Umbilical cord (tissue), 2 donors: ENCODE results near the gene KDM3B. TPM values are rescaled to one million over a fixed set of nuclear protein-coding genes. Genes with fewer than 3 reads are reported as not detected.

ENCODE experiments used
- DNase-seq: peaks from one replicate; pipeline ENCODE4 v3.0.0-alpha.2; 2015; ENCODE audit warnings: low spot score
- total RNA-seq: library from RNA; depleted of rRNA; stranded (reverse); fragments of >200 nt; gene quantifications from one replicate; pipeline ENCODE4 v1.2.3, GENCODE V29; 2014; ENCODE audit warnings: low replicate concordance; ENCODE audit not compliant: insufficient read depth

The KDM3B gene
- total RNA-seq, 1 donor from 2014 or later = 48.2 TPM

DNA sequence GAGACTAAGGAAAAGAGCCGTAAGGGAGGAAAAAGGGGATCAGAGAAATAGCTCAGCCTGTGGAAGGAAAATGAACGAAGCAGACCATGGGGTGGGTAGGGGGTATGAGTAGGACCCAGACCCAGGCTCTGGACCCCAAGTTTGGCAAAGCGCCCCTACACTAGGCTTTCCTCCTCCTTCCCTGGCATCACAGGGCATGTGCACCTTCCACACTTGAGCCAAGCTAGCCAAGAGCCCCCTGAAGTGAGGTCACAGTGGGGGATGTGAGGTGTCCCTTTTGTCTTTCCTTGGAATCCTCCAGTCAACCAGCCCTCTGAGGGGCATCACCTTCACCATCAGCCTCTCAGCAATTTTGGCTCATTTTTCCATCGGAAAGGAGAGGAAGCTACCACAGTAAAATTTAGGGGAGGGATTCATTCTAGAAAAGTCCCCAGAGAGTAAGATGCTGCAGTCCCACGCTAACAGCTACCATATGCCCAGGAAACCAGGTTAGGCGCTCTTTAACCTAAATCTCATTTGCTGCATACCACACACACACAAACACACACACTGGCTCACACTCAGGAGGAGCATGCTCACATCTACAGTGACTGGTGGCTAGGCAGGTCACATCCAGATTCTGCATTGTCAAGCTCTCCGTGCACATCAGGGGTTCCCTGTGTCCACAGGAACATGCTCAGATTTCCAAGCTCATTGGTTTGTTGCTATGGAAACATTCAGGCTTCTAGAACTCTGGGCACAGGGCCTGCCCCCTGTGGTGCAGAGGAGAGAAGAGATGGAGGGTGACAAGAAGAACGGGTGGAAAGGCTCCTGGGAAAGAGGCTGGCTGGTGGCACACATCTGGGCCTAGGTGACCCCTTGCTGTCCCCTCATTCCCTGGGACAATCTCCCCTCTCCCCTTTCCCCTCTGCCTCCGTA, 96.3 kb downstream of the KDM3B start:
- DNase-seq = no peak

GRCh38 chr5:138449501-138450239, 97.2 kb downstream of the KDM3B start:
- peak; percentile 82 for DNase-seq

GRCh38 chr5:138450971-138451370, 98.5 kb downstream of the KDM3B start:
- DNase-seq = no peak

GRCh38 chr5:138452720-138453119, 100.2 kb downstream of the KDM3B start:
- no peak for DNase-seq

- no peak for DNase-seq
Observed at GRCh38 chr5:138453590-138453989, 101.1 kb downstream of the KDM3B start.

DNA sequence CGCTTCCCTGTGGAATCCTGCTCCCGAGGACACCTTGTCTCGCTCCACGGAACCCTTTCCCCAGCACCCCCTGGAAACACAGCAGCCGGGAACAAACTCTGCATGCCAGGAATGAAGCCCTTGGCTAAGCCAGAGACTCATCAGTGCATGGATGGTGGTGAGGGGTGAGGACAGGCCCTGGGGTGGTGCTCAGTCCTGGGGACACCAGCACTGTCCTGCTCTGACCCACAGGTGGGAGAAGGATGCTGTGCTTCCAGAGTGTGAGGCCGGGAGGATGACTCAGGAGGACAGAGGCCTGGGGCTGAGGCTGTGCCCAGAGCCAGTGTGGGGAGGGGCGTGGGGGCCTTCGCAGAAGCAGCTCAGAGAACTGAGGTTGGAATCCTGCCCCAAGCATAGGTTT, 101.6 kb downstream of the KDM3B start:
- DNase-seq = no peak

DNA sequence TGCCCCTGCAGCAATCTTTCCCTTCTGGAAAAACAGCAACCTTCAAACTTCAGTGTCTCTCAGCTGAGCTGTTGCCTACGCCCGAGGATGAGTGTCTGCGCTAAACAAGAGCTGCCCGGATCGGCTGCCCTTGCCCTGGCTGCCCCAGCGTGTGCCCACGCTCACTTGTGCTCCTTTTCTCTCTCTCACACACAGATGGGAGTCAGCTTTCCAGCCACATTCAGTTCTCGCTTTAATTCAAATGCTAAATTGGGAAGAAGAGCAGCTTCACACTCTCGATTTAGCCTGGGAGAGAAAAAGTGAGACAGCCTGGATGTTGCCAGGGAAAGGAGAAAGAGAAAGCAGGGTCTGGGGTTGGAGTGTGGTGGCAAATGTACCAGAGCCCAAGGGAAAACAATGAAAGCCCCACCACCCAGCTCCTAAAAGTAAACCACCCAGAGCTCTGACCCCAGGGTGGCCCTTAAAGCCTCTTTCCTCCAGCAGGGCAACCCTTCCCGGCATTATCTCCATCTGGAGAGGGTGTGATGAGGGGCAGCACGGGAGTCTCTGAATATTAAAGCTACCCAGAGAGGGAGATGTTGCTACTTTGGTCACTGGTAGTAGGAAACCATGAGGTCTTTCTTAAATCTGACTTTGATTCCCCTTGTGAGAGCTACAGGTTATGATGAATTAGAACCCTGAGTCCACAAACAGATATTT, 102.9 kb downstream of the KDM3B start:
- no peak for DNase-seq

- DNase-seq = no peak
Observed at GRCh38 chr5:138457531-138458275, 105.2 kb downstream of the KDM3B start.

DNA sequence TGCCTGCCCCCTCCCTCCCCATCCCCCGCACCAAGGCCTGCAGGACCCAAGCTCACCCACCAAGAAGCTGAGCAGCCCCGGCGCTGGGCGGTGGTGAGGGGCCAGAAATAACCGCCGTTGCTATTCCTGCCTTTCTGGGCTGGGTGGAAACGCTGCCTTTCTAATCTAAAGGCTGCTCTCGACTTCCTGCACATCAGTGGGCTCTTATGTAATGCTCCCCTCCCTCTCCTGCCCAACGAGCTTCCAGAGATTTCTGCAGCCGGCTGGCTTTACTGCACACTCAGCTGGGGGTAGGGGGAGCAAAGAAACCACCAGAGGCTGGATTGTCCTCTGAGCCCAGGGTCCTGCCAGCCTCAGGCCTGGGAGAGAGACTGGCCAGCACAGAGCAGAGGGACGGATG, 105.9 kb downstream of the KDM3B start:
- peak; percentile 68 for DNase-seq

DNA sequence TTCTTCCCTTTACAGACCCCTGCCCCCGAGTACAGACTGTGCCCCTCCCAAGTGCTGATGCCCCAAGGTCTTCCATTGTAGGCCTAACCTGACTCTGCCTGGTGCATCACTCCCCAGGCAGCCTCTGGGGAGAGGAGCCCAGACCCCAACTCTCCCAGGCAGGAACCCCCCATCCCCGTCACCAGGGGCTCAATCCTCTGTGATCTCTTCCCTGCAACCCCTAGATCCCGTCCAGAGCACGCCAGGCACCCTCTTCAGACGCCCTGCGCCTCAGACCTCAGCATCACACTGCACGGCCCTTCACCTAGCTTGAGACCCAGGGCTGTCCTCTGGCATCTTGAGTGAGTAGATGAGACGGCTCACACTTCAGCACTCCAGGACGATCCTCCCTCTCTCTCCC, 106.4 kb downstream of the KDM3B start:
- no peak for DNase-seq

DNA sequence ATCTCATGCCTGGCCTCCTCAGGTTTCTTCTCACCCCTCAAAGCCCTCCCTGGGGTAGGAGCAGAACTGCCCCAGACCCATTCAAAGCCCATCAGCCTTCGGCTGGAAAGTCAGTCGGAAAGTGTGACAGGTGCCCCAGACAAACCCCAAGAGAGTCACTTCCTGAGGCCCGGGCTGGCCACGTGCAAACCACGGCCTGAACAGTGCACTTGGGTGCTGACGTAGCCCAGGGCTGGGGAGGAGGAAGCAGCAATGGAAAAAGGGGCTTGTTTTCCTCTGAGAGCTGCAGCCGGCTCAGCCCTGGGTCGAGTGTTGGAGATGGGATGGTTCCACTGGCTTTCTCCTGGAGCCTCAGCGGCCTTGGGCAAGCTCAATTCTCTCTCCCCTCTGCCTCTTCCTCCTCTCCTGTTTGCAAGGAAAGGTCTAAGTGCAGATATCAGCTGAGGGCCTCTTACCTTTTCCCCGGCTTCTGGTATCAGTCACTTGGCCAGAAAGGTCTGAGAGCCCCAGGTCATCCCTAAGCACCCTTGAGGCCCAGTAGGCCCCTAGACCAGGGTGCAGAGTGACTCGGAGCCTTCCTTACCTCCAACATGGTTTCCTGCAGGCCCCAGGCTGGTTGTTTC, 106.9 kb downstream of the KDM3B start:
- DNase-seq = no peak

GRCh38 chr5:138460032-138460693, 107.7 kb downstream of the KDM3B start:
- no peak for DNase-seq

DNA sequence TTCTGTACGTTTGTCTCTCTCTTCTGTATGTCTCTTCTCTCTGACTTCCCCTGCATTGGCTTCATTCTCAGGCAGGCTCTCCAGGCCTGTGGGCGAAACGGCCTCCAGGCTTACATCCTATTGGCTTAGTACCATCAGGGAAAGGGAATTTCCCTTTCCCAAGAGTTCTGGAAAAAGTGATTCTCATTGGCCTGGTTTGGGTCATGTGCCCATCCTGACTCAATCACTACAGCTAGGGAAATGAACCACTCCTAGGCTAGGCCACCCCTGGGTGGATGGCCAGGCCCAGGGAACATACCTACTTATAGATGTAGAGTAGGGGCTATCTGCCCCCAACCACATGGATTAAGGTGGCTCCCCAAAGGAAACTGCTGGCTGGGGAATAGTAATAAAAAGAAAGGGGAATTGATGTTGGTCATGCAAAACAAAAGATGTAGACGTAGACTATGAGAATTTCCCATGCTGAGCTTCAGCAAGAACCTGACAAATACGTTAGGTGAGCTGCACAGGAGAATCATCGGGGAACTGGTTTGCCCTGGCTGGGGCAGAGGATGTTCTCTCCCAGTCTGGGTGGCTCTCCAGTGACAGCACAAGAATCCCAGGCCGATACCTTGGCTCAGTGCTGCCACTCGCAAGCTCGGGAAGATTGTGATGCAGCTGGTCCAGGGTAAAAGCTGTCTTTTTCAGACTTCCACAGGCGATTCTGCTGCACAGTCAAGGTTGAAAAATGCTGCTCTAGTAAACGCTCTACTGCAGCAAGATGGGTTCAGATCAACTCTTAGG, 109.0 kb downstream of the KDM3B start:
- DNase-seq = peak; percentile 72

DNA sequence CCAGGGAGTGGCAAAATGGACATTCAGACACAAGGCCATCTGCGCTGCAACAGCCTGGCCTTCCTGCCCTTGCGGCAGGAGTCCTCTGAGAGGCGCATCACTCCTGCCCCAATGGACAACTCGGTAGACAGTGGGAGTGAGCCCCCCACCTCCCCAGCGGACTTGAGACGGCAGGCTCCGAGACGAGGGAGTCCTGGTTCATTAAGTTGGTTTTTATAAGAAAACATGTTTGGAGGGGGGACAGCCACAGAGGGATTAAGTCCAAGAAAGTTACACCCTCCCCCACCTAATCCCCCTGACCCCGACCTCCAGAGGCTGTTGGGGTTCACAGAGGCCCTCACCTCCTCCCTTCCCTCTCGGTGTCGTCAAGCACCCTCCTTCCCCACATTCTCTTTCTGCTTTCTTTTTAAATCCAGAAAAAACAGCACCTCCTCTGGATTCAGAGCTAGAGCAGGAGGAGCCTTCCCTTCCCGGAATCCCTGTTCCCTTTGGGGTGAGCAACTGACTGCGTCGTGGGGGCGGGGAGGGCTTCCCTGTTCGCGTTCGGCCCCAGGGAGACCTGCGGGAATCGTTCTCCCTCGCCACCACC, 111.0 kb downstream of the KDM3B start:
- no peak for DNase-seq

DNA sequence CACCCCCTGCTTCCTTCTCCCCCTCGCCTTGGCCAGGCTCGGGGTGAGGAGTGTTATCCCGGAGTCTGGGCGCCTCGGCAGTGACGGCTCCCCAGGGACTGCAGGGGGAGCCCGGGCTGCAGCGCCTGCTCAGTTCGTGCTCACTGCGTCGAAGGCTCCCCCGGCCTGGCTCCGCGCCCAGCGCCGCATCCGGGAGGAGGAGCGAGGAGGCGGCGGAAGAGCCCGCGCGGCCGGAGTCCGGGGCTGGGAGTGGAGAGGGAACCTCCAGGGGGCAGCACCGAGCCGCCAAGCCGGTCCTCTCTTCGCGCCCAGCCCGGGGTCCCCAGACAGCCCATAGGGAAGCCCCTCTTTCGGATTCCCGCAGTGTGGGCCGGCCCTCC, 111.5 kb downstream of the KDM3B start:
- DNase-seq = peak; percentile 98

DNA sequence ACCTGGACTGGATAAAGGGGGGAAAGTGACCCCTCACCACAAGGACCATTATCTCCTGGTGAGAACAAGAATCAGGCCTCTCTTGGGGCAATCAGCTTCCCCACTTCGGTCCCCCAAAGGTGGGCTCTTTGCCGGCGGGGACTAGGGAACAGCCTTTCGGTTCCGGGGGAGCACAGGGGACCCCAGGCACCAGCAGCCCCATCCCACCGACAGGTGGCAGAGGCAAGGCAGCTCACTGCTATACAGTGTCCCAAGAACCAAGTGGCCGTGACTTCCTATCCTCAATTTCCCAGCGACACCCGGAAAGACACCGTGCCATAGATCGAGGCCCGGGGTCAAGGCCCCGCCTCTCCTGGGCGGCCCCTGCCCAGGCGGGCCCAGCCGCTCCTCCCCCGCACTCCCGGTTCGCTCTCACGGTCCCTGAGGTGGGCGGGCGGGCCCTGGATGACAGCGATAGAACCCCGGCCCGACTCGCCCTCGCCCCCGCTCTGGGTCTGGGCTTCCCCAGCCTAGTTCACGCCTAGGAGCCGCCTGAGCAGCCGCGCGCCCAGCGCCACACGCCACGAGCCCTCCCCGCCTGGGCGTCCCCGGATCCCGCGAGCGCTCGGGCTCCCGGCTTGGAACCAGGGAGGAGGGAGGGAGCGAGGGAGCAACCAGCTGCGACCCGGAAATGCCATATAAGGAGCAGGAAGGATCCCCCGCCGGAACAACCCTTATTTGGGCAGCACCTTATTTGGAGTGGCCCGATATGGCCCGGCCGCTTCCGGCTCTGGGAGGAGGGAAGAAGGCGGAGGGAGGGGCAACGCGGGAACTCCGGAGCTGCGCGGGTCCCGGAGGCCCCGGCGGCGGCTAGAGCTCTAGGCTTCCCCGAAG, 112.1 kb downstream of the KDM3B start:
- peak; percentile 100 for DNase-seq

DNA sequence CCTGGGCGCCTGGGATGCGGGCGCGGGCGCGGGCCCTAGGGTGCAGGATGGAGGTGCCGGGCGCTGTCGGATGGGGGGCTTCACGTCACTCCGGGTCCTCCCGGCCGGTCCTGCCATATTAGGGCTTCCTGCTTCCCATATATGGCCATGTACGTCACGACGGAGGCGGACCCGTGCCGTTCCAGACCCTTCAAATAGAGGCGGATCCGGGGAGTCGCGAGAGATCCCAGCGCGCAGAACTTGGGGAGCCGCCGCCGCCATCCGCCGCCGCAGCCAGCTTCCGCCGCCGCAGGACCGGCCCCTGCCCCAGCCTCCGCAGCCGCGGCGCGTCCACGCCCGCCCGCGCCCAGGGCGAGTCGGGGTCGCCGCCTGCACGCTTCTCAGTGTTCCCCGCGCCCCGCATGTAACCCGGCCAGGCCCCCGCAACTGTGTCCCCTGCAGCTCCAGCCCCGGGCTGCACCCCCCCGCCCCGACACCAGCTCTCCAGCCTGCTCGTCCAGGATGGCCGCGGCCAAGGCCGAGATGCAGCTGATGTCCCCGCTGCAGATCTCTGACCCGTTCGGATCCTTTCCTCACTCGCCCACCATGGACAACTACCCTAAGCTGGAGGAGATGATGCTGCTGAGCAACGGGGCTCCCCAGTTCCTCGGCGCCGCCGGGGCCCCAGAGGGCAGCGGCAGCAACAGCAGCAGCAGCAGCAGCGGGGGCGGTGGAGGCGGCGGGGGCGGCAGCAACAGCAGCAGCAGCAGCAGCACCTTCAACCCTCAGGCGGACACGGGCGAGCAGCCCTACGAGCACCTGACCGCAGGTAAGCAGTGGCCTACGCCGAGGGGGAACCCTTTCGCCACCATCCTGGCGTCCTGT, 113.0 kb downstream of the KDM3B start, which contains the start of gene EGR1:
TSS of gene EGR1 (plus strand) at position 219 of the 864 bp plus-strand sequence. CDS start at position 502, 283 bp downstream.
- DNase-seq = peak; percentile 97
